Transverse colon (tissue), 3 donors: ENCODE data around the gene TMPRSS11B.

Source experiments
- EP300 ChIP-seq: sonication (generic); formaldehyde crosslinking; IDR thresholded peaks from one replicate; pipeline ENCODE4 v1.6.1; 2017; ENCODE audit warnings: antibody characterized with exemption, low read depth
- POLR2A ChIP-seq: fragments of 450-650 bp; IDR thresholded peaks from one replicate; pipeline ENCODE4 v1.6.1; 2016; ENCODE audit warnings: antibody characterized with exemption, mild to moderate bottlenecking, moderate library complexity
- TF ChIP-seq, protein P1 (sequence below), 5 experiments: fragments of 200-600 bp in 3 of 5; fragments of 450-650 bp in 2 of 5; sonication (generic) in 3 of 5; IDR thresholded peaks; 1 replicate in 2 of 5; 2 replicates in 3 of 5; pipeline ENCODE4 v1.5.1; 2016 to 2017; ENCODE audit warnings: antibody characterized with exemption in 5 of 5, inconsistent platforms in 3 of 5, mild to moderate bottlenecking in 2 of 5, moderate library complexity in 1 of 5

DNA sequence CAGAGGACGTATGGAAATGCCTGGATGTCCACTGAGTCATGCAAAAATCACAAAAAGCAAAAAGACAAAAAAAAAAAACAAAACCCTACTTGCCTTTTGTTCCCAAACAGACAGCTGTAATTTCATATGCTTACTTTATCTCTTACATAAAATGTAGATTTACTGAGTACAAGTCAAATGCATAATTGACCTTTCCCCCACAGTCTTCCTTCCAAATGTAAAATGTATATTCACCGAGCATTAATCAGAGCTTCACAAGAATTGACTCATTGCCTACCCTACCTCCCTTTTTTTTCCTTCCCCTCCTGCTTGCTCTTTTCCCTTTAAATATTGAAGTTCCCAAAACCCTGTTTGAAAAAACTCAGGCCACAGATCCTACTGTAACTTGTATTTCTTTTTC is 32.5 kb upstream of the TMPRSS11B start:
- TF ChIP-seq, protein P1, sequence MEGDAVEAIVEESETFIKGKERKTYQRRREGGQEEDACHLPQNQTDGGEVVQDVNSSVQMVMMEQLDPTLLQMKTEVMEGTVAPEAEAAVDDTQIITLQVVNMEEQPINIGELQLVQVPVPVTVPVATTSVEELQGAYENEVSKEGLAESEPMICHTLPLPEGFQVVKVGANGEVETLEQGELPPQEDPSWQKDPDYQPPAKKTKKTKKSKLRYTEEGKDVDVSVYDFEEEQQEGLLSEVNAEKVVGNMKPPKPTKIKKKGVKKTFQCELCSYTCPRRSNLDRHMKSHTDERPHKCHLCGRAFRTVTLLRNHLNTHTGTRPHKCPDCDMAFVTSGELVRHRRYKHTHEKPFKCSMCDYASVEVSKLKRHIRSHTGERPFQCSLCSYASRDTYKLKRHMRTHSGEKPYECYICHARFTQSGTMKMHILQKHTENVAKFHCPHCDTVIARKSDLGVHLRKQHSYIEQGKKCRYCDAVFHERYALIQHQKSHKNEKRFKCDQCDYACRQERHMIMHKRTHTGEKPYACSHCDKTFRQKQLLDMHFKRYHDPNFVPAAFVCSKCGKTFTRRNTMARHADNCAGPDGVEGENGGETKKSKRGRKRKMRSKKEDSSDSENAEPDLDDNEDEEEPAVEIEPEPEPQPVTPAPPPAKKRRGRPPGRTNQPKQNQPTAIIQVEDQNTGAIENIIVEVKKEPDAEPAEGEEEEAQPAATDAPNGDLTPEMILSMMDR (IDR thresholded peaks at IDR 0.05), result no peak
- no peak for TF ChIP-seq EP300
- TF ChIP-seq POLR2A, result no peak
